Left kidney (tissue), 2 donors: ENCODE results near the gene WNT3A. TPM values are rescaled to one million over a fixed set of nuclear protein-coding genes. Genes with fewer than 3 reads are reported as not detected.

Experiments used
- DNase-seq: peaks from one replicate; pipeline ENCODE4 v3.0.0-alpha.2; 2013
- polyA plus RNA-seq: library from polyadenylated mRNA; unstranded; fragments of 120-200 nt; gene quantifications from one replicate; pipeline ENCODE4 v1.2.1, GENCODE V29; 2013; ENCODE audit not compliant: insufficient read length

WNT3A gene
- polyA plus RNA-seq, 1 donor, result 0.07 TPM

DNA sequence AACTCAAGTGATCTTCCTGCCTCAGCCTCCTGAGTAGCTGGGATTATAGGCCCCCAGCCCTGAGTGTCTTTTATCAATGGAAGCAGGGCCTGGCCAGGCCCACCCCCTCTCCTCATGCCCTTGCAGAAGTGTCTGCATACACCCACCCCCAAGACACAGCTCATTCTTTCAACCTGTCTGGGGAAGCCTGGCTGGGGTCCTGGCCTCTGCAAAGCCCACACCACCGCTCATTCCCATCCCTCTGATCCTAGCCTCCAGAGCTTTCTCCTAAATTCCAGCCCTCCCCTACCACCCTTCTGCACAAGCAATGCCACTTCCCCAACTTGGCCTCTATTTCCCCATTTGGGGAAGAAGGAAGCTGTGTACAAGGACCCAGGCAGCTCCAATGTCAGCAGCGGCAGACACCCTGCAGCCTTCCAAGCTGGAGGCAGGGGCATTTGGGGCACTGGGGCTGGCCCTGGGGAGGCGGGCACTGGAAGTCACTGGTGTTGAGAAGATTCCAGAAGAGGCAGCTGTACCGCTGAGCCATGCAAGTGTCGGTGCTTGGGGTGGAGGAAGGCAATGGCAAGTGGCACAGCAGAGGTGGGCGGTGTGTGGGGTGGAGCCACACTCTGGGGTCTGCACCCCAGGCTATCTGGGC is 42.0 kb downstream of the WNT3A start:
- DNase-seq, result no peak

GRCh38 chr1:228050571-228051231 is 43.9 kb downstream of the WNT3A start:
- no peak for DNase-seq

- no peak for DNase-seq
Measured at GRCh38 chr1:228058172-228058948, 51.6 kb downstream of the WNT3A start.

DNA sequence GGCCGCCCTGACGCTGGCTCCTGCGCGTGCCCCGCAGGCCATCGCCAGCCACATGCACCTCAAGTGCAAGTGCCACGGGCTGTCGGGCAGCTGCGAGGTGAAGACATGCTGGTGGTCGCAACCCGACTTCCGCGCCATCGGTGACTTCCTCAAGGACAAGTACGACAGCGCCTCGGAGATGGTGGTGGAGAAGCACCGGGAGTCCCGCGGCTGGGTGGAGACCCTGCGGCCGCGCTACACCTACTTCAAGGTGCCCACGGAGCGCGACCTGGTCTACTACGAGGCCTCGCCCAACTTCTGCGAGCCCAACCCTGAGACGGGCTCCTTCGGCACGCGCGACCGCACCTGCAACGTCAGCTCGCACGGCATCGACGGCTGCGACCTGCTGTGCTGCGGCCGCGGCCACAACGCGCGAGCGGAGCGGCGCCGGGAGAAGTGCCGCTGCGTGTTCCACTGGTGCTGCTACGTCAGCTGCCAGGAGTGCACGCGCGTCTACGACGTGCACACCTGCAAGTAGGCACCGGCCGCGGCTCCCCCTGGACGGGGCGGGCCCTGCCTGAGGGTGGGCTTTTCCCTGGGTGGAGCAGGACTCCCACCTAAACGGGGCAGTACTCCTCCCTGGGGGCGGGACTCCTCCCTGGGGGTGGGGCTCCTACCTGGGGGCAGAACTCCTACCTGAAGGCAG is 52.3 kb downstream of the WNT3A start:
- no peak for DNase-seq

DNA sequence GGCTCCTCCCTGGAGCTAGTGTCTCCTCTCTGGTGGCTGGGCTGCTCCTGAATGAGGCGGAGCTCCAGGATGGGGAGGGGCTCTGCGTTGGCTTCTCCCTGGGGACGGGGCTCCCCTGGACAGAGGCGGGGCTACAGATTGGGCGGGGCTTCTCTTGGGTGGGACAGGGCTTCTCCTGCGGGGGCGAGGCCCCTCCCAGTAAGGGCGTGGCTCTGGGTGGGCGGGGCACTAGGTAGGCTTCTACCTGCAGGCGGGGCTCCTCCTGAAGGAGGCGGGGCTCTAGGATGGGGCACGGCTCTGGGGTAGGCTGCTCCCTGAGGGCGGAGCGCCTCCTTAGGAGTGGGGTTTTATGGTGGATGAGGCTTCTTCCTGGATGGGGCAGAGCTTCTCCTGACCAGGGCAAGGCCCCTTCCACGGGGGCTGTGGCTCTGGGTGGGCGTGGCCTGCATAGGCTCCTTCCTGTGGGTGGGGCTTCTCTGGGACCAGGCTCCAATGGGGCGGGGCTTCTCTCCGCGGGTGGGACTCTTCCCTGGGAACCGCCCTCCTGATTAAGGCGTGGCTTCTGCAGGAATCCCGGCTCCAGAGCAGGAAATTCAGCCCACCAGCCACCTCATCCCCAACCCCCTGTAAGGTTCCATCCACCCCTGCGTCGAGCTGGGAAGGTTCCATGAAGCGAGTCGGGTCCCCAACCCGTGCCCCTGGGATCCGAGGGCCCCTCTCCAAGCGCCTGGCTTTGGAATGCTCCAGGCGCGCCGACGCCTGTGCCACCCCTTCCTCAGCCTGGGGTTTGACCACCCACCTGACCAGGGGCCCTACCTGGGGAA is 53.0 kb downstream of the WNT3A start:
- peak; percentile 54 for DNase-seq

DNA sequence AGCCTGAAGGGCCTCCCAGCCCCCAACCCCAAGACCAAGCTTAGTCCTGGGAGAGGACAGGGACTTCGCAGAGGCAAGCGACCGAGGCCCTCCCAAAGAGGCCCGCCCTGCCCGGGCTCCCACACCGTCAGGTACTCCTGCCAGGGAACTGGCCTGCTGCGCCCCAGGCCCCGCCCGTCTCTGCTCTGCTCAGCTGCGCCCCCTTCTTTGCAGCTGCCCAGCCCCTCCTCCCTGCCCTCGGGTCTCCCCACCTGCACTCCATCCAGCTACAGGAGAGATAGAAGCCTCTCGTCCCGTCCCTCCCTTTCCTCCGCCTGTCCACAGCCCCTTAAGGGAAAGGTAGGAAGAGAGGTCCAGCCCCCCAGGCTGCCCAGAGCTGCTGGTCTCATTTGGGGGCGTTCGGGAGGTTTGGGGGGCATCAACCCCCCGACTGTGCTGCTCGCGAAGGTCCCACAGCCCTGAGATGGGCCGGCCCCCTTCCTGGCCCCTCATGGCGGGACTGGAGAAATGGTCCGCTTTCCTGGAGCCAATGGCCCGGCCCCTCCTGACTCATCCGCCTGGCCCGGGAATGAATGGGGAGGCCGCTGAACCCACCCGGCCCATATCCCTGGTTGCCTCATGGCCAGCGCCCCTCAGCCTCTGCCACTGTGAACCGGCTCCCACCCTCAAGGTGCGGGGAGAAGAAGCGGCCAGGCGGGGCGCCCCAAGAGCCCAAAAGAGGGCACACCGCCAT is 53.8 kb downstream of the WNT3A start:
- no peak for DNase-seq

- DNase-seq, result no peak
Measured at GRCh38 chr1:228061411-228062084, 54.8 kb downstream of the WNT3A start.

DNA sequence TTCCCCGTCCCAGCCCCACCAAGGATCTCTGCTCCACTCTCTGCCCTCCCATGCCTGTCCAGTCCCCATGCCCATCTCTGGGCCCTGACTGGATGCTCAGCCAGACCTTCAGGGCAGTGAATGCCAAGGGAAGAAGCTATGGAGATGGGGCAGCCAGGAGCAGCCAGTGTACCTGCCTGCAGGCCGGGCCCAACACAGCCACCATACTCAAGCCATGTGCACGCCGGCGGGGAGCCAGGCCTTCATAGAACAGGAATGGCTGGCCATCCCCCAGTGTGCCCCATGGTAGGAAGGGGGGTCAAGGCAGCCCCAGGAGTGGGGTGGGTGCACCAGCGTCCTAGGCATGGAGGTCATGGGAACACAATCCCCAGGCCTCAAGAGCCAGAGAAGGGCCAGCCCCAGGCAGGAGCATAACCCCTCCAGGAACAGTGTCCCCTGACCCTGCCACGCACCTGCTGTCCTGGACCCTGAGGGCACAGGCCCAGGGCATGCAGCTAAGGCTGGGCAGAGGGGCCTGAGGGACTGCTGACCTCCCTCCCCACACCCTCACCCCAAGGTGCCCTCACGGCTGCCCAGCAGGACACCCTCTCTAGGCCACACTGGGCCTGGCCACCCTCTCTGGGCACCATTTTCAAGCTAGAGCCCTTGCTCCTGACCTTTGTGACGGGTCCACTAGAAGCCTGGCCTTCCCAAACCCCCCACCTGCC is 55.4 kb downstream of the WNT3A start:
- no peak for DNase-seq

- DNase-seq, result no peak
Measured at GRCh38 chr1:228062812-228063211, 56.0 kb downstream of the WNT3A start.

DNA sequence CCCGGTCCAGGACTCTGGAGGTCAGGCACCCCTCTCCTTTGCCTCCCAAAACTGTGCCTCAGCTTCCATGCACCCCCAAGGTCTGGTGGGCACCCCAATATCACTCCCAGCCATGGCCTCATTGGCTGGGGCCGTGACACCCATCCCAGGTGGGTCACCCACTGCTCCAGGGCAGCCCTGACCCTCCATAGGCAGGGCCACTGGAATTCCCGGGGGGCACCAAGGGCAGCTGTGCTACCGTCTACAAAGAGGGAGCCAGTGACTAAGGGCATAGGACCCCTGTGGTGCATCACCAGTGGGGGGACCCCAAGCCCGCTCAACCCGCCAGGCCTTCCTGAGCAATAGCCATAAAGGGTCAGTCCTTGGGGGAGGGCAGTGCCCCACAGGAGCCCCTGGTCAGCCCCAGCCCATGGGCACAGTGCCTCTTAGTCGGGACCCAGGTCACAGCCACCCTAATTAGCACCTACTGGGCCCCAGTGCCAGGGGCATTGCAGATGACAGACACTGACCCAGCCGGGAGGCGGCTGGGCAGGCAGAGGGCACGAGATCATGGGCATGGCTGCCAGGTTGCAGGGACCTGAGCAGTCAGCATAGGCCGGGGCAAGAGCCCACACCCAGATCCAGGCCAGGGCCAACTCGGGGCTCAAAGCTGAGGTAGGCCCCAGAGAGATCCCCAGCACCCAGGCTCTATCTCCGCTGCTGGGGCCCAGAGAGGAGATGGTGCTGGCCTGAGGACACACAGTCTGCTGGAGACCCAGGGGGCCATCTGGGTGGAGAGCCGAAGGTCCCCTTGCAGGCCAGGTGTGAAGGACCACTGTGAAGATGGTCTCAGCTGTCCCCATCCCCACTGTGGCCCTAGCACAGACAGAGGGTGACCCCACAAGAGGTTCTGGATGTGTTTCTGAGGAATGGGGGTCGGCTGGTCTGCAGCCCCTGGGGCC is 56.7 kb downstream of the WNT3A start:
- DNase-seq, result no peak

- DNase-seq, result no peak
Measured at GRCh38 chr1:228064296-228064695, 57.5 kb downstream of the WNT3A start.

- DNase-seq, result no peak
Measured at GRCh38 chr1:228064741-228065542, 58.1 kb downstream of the WNT3A start.

DNA sequence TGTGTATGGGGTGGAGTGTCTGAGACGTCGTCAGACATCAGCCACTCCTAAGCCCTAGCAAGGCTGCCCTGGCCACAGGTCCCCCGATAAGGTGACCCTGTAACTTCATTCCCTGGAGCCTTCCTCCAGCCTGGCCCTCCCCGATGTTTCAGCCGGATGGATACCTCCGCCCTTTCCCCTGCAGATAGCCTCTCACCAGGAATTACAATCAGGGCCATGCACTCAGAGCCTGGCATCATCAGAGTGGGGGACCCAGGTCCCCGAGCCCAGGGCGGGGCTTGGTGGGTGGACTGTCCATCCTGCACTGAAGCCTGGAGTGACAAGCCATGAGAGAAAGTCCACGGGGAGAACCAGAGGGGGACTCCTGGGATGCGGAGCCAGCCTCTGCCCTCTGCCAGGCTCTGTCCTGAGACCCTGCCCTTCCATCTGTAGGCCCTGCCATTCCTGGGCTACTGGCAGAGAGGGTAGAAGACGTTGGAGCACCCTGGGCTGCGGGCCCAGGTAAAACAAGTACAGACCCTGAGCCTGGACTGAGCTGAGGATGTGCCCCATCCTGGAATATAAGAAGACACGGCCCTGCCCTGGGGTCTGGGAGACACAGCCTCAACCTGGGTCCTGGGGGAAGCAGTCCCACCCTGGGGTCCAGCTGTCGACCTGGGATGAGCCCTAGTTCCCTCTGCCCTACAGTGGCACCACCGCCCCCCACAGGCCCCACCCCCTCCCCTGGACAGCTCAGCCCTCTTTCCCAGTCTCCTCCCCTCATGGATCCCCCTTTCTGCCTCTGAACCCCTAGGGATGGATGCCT is 58.9 kb downstream of the WNT3A start:
- no peak for DNase-seq

GRCh38 chr1:228066416-228066815 is 59.6 kb downstream of the WNT3A start:
- DNase-seq, result no peak

GRCh38 chr1:228066891-228067654 is 60.3 kb downstream of the WNT3A start:
- DNase-seq, result no peak

GRCh38 chr1:228068359-228068758 is 61.6 kb downstream of the WNT3A start:
- no peak for DNase-seq
